ENCODE measurements around the gene RFX1. TPM values are rescaled to one million over a fixed set of nuclear protein-coding genes. Genes with fewer than 3 reads are reported as not detected.
"Not testable (repeated sequence)": the region's sequence is repeated elsewhere in the genome, so short reads cannot be mapped to it uniquely, and the experiment has no call there.

Gene RFX1
- total RNA-seq, 1 donor from 2014 or later: 16.4 TPM

GRCh38 chr19:13935765-13936510, 70.2 kb downstream of the RFX1 start:
- no peak for DNase-seq (ENCODE audit: low spot score)

GRCh38 chr19:13934785-13935109, 71.4 kb downstream of the RFX1 start:
- DNase-seq (ENCODE audit: low spot score): no peak

- DNase-seq (ENCODE audit: low spot score): no peak
Observed at GRCh38 chr19:13932911-13933393, 73.2 kb downstream of the RFX1 start.

DNA sequence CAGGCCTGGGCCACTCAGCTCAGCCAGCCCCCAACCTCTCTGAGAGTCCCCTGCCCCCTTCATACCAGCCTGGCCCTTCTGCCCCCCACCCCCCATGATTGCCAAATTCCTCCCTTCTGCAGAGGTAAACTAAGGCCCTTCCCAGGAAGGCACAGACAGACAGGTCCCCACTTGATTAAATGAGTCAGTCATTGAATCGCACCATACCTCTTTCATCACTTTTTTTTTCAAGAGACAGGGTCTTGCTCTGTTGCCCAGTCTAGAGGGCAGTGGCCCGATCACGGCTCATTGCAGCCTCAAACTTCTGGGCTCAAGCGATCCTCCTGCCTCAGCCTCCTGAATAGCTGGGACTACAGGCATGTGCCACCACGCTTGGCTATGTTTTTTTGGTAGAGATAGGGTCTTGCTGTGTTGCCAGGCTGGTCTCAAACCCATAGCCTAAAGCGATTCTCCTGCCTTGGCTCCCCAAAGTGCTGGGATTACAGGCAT, 73.9 kb downstream of the RFX1 start:
- no peak for DNase-seq (ENCODE audit: low spot score)

GRCh38 chr19:13931391-13932148, 74.5 kb downstream of the RFX1 start:
- DNase-seq (ENCODE audit: low spot score): no peak

DNA sequence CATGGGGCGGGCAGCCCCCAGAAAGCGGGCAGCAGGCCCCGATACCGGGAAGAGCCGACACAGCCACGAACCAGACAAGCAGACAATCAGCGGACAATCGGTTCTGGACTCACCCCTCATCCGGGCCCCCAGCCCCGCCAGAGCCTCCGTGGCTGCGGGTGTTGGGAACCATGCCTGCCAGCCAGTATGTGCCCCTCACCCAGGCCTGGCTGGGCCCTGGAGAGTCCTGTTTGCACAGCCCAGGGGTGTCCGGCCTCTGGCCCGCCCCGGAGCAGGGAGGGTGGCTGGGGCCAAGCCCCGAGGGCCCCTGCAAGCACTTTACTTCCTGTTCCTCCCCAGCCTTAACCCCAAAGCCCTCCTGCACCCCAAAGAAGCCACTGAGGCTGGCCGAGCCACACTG, 75.7 kb downstream of the RFX1 start:
- no peak for DNase-seq (ENCODE audit: low spot score)

DNA sequence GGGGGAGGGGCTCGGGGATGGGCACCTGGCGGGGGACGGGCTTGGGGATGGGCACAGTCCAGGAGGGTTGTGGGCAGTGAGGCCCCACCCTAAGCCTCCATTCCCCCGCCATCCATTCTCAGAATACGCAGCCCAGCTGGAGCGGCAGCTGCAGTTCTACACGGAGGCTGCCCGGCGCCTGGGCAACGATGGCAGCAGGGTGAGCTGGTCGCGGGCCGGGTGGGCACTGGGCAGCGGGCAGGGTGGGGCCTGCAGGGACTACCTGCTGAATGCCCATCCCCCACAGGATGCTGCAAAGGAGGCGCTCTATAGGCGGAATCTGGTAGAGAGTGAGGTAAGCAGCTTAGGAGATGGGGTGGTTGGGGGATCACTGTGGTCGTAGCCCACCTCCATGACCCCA, 76.2 kb downstream of the RFX1 start:
- DNase-seq (ENCODE audit: low spot score): no peak

GRCh38 chr19:13929340-13929739, 76.8 kb downstream of the RFX1 start:
- no peak for DNase-seq (ENCODE audit: low spot score)

GRCh38 chr19:13926715-13927114, 79.4 kb downstream of the RFX1 start:
- DNase-seq (ENCODE audit: low spot score): no peak

- DNase-seq (ENCODE audit: low spot score): no peak
Observed at GRCh38 chr19:13926010-13926409, 80.1 kb downstream of the RFX1 start.

- DNase-seq (ENCODE audit: low spot score): no peak
Observed at GRCh38 chr19:13923194-13923987, 82.7 kb downstream of the RFX1 start.

GRCh38 chr19:13922118-13922517, 84.0 kb downstream of the RFX1 start:
- not testable (repeated sequence) for DNase-seq (ENCODE audit: low spot score)

- DNase-seq (ENCODE audit: low spot score): no peak
Observed at GRCh38 chr19:13920940-13921747, 85.0 kb downstream of the RFX1 start.

- DNase-seq (ENCODE audit: low spot score): no peak
Observed at GRCh38 chr19:13920524-13920923, 85.6 kb downstream of the RFX1 start.

GRCh38 chr19:13918726-13919411, 87.3 kb downstream of the RFX1 start:
- no peak for DNase-seq (ENCODE audit: low spot score)

- DNase-seq (ENCODE audit: low spot score): no peak
Observed at GRCh38 chr19:13917888-13918406, 88.2 kb downstream of the RFX1 start.

- no peak for DNase-seq (ENCODE audit: low spot score)
Observed at GRCh38 chr19:13914777-13915176, 91.3 kb downstream of the RFX1 start.

- no peak for DNase-seq (ENCODE audit: low spot score)
Observed at GRCh38 chr19:13913352-13913751, 92.8 kb downstream of the RFX1 start.
